Ovary (tissue), 3 donors: Measurements from ENCODE around the gene PRR19.
"Not testable (repeated sequence)": the region's sequence is repeated elsewhere in the genome, so short reads cannot be mapped to it uniquely, and the experiment has no call there.

Source experiments
- CTCF ChIP-seq, 3 donors: fragments of 450-650 bp in 2 of 3; fragments of 200-600 bp in 1 of 3; IDR thresholded peaks; one replicate each; pipeline versions ENCODE4 v1.5.1 to v1.8.0; 2016 to 2022; ENCODE audit warnings: antibody characterized with exemption in 3 of 3, mild to moderate bottlenecking in 1 of 3
- EP300 ChIP-seq: sonication (generic); formaldehyde crosslinking; IDR thresholded peaks from one replicate; pipeline ENCODE4 v1.6.1; 2017; ENCODE audit warnings: antibody characterized with exemption
- POLR2A ChIP-seq: fragments of 450-650 bp; IDR thresholded peaks from one replicate; pipeline ENCODE4 v1.6.1; 2017; ENCODE audit warnings: antibody characterized with exemption, mild to moderate bottlenecking, moderate library complexity
- donor health status: DM: no; HTN: no; CAD: no.

GRCh38 chr19:42339126-42339860 is 37.4 kb downstream of the PRR19 start:
- TF ChIP-seq CTCF (IDR thresholded peaks at IDR 0.05); EP300; POLR2A: not testable (repeated sequence)
